Astrocyte (in vitro differentiated cells and primary cell): ENCODE data around the gene LMOD1. TPM values are rescaled to one million over a fixed set of nuclear protein-coding genes. Genes with fewer than 3 reads are reported as not detected.

ENCODE experiments used
- DNase-seq: peaks from one replicate; pipeline ENCODE4 v3.0.0-alpha.2; 2010; ENCODE audit warnings: low read depth
- FAIRE-seq: peaks from 2 replicates; lab custom pipeline; 2011; peaks lifted over from hg19 to GRCh38; lab: Jason Lieb, UNC
- H2AFZ ChIP-seq: 2 replicates; pipeline ENCODE4 v1.6.0; 2012; ENCODE audit warnings: low read depth, low read length, inconsistent platforms
- H3K27ac ChIP-seq: 2 replicates; pipeline ENCODE4 v1.5.1; 2011; ENCODE audit warnings: low read depth, low read length, inconsistent platforms
- H3K27me3 ChIP-seq: 2 replicates; pipeline ENCODE4 v1.6.0; 2011; ENCODE audit warnings: low read length, inconsistent platforms; ENCODE audit not compliant: insufficient read depth
- H3K36me3 ChIP-seq: 2 replicates; pipeline ENCODE4 v1.5.1; 2011; ENCODE audit warnings: low read length, inconsistent platforms; ENCODE audit not compliant: insufficient read depth
- H3K4me1 ChIP-seq: 2 replicates; pipeline ENCODE4 v1.5.1; 2011; ENCODE audit warnings: low read length, inconsistent platforms; ENCODE audit not compliant: insufficient read depth
- H3K4me2 ChIP-seq: 2 replicates; pipeline ENCODE4 v1.6.0; 2012; ENCODE audit warnings: low read length, inconsistent platforms
- H3K4me3 ChIP-seq: 2 replicates; pipeline ENCODE4 v1.5.1; 2011; ENCODE audit warnings: low read depth, mild to moderate bottlenecking, low read length, inconsistent platforms; ENCODE audit not compliant: insufficient read depth
- H3K79me2 ChIP-seq: 2 replicates; pipeline ENCODE4 v1.6.0; 2012; ENCODE audit warnings: mild to moderate bottlenecking, low read length, inconsistent platforms; ENCODE audit not compliant: insufficient read depth
- H3K9ac ChIP-seq: 2 replicates; pipeline ENCODE4 v1.6.0; 2012; ENCODE audit warnings: mild to moderate bottlenecking, low read length, inconsistent platforms
- H3K9me3 ChIP-seq: 2 replicates; pipeline ENCODE4 v1.5.1; 2012; ENCODE audit warnings: low read depth, mild to moderate bottlenecking, low read length, inconsistent platforms; ENCODE audit not compliant: insufficient read depth
- H4K20me1 ChIP-seq: 2 replicates; pipeline ENCODE4 v1.6.0; 2012; ENCODE audit warnings: low read length, inconsistent platforms; ENCODE audit not compliant: insufficient read depth
- H3K27ac Mint-ChIP-seq: one replicate; pipeline ENCODE4 v1.8.0; 2021; ENCODE audit warnings: mild to moderate bottlenecking, mixed read lengths; ENCODE audit not compliant: unreplicated experiment
- H3K27me3 Mint-ChIP-seq: one replicate; pipeline ENCODE4 v1.8.0; 2021; ENCODE audit warnings: low read depth, mixed read lengths; ENCODE audit not compliant: unreplicated experiment
- H3K36me3 Mint-ChIP-seq: one replicate; pipeline ENCODE4 v1.8.0; 2021; ENCODE audit warnings: low read depth, mixed read lengths; ENCODE audit not compliant: unreplicated experiment
- H3K4me1 Mint-ChIP-seq: one replicate; pipeline ENCODE4 v1.8.0; 2021; ENCODE audit warnings: low read depth, mixed read lengths; ENCODE audit not compliant: unreplicated experiment
- H3K4me3 Mint-ChIP-seq: one replicate; pipeline ENCODE4 v1.8.0; 2021; ENCODE audit warnings: mild to moderate bottlenecking, moderate library complexity, mixed read lengths; ENCODE audit not compliant: unreplicated experiment
- H3K9me3 Mint-ChIP-seq: one replicate; pipeline ENCODE4 v1.8.0; 2021; ENCODE audit warnings: mild to moderate bottlenecking, mixed read lengths; ENCODE audit not compliant: unreplicated experiment
- CTCF ChIP-seq: IDR thresholded peaks from 2 replicates; pipeline ENCODE4 v1.5.1; 2011; ENCODE audit warnings: low read depth, mild to moderate bottlenecking, inconsistent platforms, low read length, moderate library complexity; ENCODE audit not compliant: insufficient read depth
- EZH2 ChIP-seq: IDR thresholded peaks from 2 replicates; pipeline ENCODE4 v1.6.1; 2012; ENCODE audit warnings: mild to moderate bottlenecking, low read length, inconsistent platforms; ENCODE audit not compliant: insufficient read depth
- total RNA-seq: library from RNA; stranded (reverse); gene quantifications from 2 replicates; pipeline ENCODE4 v1.2.1, GENCODE V29; 2021

The LMOD1 gene
- total RNA-seq, 1 donor from 2014 or later = 13.2 TPM

DNA sequence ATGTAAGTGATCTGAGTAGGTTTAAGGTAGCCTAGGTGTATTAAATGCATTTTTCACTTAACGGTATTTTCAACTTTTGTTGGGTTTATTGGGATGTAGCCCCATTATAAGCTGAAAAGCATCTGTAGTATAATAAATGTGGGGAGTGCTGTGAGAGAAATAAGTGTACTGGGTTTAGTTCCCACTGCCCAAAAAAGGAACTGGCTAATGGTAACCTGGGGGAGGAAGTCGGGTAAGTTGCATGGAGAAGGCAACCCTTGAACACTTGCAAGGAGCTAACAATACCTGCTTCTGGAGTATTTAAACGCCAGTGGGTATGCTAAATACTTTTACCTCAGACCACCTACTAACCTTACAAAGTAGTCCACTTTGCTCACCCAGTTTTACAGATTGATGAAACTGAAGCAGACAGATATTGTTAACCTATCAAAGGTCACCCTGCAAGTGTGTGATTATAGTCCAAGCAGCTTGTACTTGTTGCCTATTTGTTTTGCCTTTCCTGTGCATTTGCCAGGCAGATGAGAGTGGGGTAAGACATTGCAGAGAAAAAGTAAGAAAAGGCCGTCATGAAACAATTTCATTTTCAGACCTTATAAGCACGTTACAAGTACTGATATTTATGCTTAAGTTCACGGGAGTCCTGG, 65.3 kb downstream of the LMOD1 start:
- H3K4me3 Mint-ChIP-seq = no peak overlapping the region
- Histone ChIP-seq H3K27me3 (no peaks in the 10 kb centered on the region), H4K20me1 (no peaks in the 10 kb centered on the region), H3K36me3 (peaks cover 5% of the 10 kb centered on the region), H3K4me1 (peaks cover 23% of the 10 kb centered on the region), H2AFZ (no peak overlapping the region), H3K27ac (no peak overlapping the region), H3K9ac (no peak overlapping the region), H3K9me3 (no peaks in the 10 kb centered on the region), H3K4me2 (no peak overlapping the region), H3K79me2 (no peaks in the 10 kb centered on the region), H3K4me3 (no peak overlapping the region)
- no peak for FAIRE-seq
- no peaks in the 10 kb centered on the region for H3K9me3 Mint-ChIP-seq
- no peak for DNase-seq
- peaks cover 32% of the 10 kb centered on the region for H3K4me1 Mint-ChIP-seq
- TF ChIP-seq CTCF (no peak), EZH2 (no peak)
- H3K36me3 Mint-ChIP-seq = no peaks in the 10 kb centered on the region
- H3K27ac Mint-ChIP-seq = no peak overlapping the region
- peaks cover 1% of the 10 kb centered on the region for H3K27me3 Mint-ChIP-seq

DNA sequence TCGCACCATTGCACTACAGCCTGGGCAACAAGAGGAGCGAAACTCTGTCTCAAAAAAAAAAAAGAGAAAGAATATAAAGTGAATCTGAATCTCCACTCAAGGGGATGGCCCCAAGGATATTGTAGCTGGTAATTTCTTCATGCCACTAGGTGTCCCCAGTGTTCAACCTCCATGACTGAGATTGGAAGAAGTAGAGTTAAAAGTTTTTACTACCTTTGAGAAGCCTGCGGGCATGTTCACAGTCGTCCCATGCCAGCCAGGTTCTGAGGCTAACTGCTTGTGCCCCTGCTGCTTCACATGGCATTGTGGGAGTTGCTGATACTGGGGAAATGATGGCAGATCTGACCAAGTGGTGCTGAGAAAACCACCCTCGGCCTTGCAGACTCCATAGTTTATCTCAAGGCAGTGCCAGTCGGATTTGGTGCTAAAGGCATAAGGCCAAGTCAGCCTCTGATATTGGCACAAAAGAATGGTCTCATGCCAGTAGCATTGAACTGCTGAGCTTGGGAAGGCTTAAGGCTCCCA, 68.4 kb downstream of the LMOD1 start:
- Histone ChIP-seq H3K36me3 (peaks cover 15% of the 10 kb centered on the region), H3K9me3 (no peaks in the 10 kb centered on the region), H3K27ac (no peak overlapping the region), H3K27me3 (no peaks in the 10 kb centered on the region), H3K79me2 (no peaks in the 10 kb centered on the region), H3K9ac (peak overlapping the region; percentile 11), H3K4me1 (peaks cover 7% of the 10 kb centered on the region), H2AFZ (no peak overlapping the region), H4K20me1 (no peaks in the 10 kb centered on the region), H3K4me3 (no peak overlapping the region), H3K4me2 (no peak overlapping the region)
- FAIRE-seq (peak; percentile 56), DNase-seq (peak; percentile 29)
- peak; percentile 69 for TF ChIP-seq CTCF
- no peak for TF ChIP-seq EZH2
- Mint-ChIP-seq H3K4me1 (peaks cover 6% of the 10 kb centered on the region), H3K36me3 (peaks cover 15% of the 10 kb centered on the region), H3K27ac (no peak overlapping the region), H3K4me3 (no peak overlapping the region), H3K9me3 (no peaks in the 10 kb centered on the region), H3K27me3 (no peaks in the 10 kb centered on the region)

- no peak for FAIRE-seq
- no peak overlapping the region for H3K4me3 Mint-ChIP-seq
- TF ChIP-seq CTCF (peak; percentile 52), EZH2 (no peak)
Observed at GRCh38 chr1:201876148-201876818, 70.1 kb downstream of the LMOD1 start.

More at GRCh38 chr1:201876148-201876818, 70.1 kb downstream of the LMOD1 start:
- H3K9ac ChIP-seq = no peak overlapping the region
- peaks cover 25% of the 10 kb centered on the region for H3K36me3 Mint-ChIP-seq
- no peaks in the 10 kb centered on the region for H4K20me1 ChIP-seq
- no peak for DNase-seq
- H3K27ac Mint-ChIP-seq = no peak overlapping the region
- H3K27ac ChIP-seq = no peak overlapping the region
- H3K4me3 ChIP-seq = no peak overlapping the region
- peaks cover 1% of the 10 kb centered on the region for H3K4me1 Mint-ChIP-seq
- no peak overlapping the region for H3K4me2 ChIP-seq
- no peak overlapping the region for H2AFZ ChIP-seq
- H3K4me1 ChIP-seq = no peaks in the 10 kb centered on the region
- H3K79me2 ChIP-seq = no peaks in the 10 kb centered on the region
- H3K27me3 ChIP-seq = no peaks in the 10 kb centered on the region
- H3K36me3 ChIP-seq = peaks cover 31% of the 10 kb centered on the region
- no peaks in the 10 kb centered on the region for H3K9me3 Mint-ChIP-seq
- H3K27me3 Mint-ChIP-seq = no peaks in the 10 kb centered on the region
- no peaks in the 10 kb centered on the region for H3K9me3 ChIP-seq
